ENCODE data around the gene TBX19.

Gene TBX19

DNA sequence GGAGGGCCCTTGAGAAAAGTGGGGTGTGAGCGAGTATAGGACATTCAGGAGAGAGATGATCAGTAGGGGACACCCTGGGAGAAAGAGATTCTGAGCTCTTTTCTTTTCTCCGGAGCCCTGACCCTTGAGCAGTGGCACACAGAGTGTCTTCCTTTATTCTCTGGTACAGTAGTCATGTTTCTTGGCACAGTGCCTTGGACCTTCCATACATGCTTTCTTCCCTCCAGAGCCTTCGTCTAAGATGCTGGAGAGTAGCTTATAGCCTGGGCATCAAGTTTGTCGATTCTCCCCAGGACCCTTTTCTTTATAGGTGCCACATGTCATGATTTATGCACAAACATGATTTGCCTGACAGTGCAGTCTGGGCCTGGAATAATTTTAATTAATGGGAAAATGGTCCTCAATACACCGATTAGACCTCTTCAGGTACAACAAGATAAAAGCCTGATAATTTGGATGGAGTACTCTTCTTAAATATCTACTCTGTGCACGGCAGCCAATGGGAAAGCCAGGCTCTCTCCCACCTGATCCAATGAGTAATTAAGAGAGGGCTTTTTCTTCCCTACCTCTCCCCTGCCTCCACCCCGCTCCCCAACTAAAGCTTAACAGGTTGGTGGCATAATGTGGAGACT is at the start of gene TBX19:
Gene TBX19 (plus strand): TSS at position 582 of the 632 bp plus-strand sequence. CDS start 214 bp downstream, outside the sequence.
- TF ChIP-seq CTCF (IDR thresholded peaks at IDR 0.05; ENCODE audit: low read depth, low read length) = no peak

GRCh38 chr1:168234846-168235547 is 45.7 kb upstream of the TBX19 start:
- Histone ChIP-seq H3K36me3 (no peaks in the 10 kb centered on the region), H3K4me3 (ENCODE audit: low read depth, low read length) (no peak overlapping the region), H3K27me3 (ENCODE audit: insufficient read depth, low read depth, severe bottlenecking) (no peaks in the 10 kb centered on the region), H3K9me3 (ENCODE audit: severe bottlenecking) (no peaks in the 10 kb centered on the region), H3K27ac (no peak overlapping the region)
- TF ChIP-seq CTCF (IDR thresholded peaks at IDR 0.05; ENCODE audit: low read depth, low read length) = peak; percentile 59
- DNase-seq = peak; percentile 23

More for the DNA sequence above, at the start of gene TBX19:
- Histone ChIP-seq H3K4me3 (ENCODE audit: low read depth, low read length) (no peak within 1 kb of the TSS), H3K27ac (no peak within 1 kb of the TSS), H3K27me3 (ENCODE audit: insufficient read depth, low read depth, severe bottlenecking) (no peaks in the 10 kb centered on the region), H3K9me3 (ENCODE audit: severe bottlenecking) (no peaks in the 10 kb centered on the region), H3K36me3 (no peaks in the 10 kb centered on the region)
- DNase-seq = no peak

DNA sequence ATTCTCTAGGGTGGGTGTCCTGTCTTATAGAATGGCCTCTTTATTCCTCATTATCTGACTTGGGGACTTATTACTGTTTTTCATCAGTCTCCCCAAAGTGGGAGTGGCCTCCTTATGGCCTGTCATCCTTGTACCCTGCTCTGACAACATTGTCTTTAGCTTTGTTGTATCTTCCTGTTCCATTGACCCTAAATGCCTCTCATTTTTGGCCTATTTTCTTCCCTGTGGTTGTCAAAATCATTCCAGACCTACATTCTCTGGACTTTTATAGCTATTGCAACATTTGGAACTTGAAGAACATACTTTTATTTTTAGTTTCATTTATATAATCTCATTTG is 45.2 kb upstream of the TBX19 start:
- Histone ChIP-seq H3K9me3 (ENCODE audit: severe bottlenecking) (no peaks in the 10 kb centered on the region), H3K36me3 (no peaks in the 10 kb centered on the region), H3K27ac (no peak overlapping the region), H3K27me3 (ENCODE audit: insufficient read depth, low read depth, severe bottlenecking) (no peaks in the 10 kb centered on the region), H3K4me3 (ENCODE audit: low read depth, low read length) (no peak overlapping the region)
- no peak for TF ChIP-seq CTCF (IDR thresholded peaks at IDR 0.05; ENCODE audit: low read depth, low read length)
- DNase-seq = no peak

DNA sequence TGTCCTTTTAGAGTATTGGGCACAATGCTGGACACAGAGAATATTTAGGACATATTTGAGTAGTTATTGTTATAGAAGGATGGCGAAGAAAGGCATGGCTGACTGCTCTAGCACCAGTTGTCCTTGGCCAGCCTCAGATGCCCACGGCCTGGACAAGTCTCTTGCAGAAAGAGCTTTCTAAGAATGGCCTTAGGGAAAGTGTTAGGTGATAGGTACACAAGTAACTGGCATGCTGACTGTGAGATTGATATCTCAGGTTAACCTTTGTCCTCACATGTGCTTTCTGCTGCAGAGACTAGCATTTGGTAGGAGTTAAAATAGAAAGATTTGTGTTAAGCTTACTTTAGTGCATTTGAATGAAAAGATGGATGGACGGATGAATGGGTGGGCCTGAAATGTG is 44.7 kb upstream of the TBX19 start:
- no peak for DNase-seq

DNA sequence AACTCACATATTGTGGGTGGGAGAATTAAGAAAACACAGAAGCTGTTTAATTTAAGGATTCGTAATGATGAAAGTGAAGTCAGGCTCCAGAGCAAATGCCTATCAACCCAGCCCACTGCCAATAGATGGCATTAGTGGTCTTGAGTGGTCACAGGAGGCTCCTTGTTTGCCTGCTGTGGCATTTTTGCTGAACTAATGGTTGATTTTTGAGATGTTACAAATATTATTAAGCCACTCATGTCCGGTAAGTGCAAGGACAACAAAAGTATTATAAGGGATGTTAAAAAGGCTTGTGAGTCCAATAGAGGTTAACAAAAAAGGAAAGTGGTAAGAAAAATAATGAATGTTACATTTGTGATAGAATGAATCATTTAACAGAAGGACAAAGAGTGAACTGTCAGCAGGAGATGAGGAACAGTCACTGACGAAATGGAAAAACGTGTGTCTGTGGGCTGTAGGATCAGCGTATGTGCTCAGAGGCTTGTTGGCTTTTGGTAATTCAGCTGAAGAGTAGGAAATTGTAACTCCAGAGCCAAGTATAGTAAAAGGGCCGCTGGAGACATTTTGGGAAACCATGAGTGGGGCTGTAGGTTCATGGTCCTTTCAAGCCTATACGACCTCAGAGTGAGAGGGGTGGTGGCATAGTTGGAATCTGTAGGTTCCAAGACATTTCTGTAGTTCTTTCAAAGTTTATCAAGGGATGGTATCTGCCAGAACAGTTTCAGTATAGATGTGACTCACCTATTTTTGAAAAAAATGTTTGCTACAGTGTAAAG is 43.7 kb upstream of the TBX19 start:
- Histone ChIP-seq H3K9me3 (ENCODE audit: severe bottlenecking) (no peaks in the 10 kb centered on the region), H3K27me3 (ENCODE audit: insufficient read depth, low read depth, severe bottlenecking) (no peaks in the 10 kb centered on the region), H3K4me3 (ENCODE audit: low read depth, low read length) (no peak overlapping the region), H3K27ac (no peak overlapping the region), H3K36me3 (no peaks in the 10 kb centered on the region)
- DNase-seq = no peak
- TF ChIP-seq CTCF (IDR thresholded peaks at IDR 0.05; ENCODE audit: low read depth, low read length) = no peak

More for the DNA sequence above, 44.7 kb upstream of the TBX19 start:
- H3K4me3 ChIP-seq (ENCODE audit: low read depth, low read length) = no peak overlapping the region
- no peaks in the 10 kb centered on the region for H3K9me3 ChIP-seq (ENCODE audit: severe bottlenecking)
- H3K27me3 ChIP-seq (ENCODE audit: insufficient read depth, low read depth, severe bottlenecking) = no peaks in the 10 kb centered on the region
- no peaks in the 10 kb centered on the region for H3K36me3 ChIP-seq
- no peak overlapping the region for H3K27ac ChIP-seq
- no peak for TF ChIP-seq CTCF (IDR thresholded peaks at IDR 0.05; ENCODE audit: low read depth, low read length)

All from WERI-Rb-1 (cell line).